GM12878 (cell line): ENCODE data around the gene SBDS. TPM values are rescaled to one million over a fixed set of nuclear protein-coding genes. Genes with fewer than 3 reads are reported as not detected.
"Not testable (repeated sequence)": the region's sequence is repeated elsewhere in the genome, so short reads cannot be mapped to it uniquely, and the experiment has no call there.

Source experiments
- ATAC-seq: fragments of 200-7000 bp; cut with Tn5 transposase; 3 replicates; pipeline ENCODE4 v1.9.1; 2020; ENCODE audit warnings: mild to moderate bottlenecking, moderate library complexity
- BruUV-seq: library from RNA; stranded (reverse); fragments of 400-500 nt; replicated peaks from 2 replicates; lab custom pipeline; 2021; lab: Mats Ljungman, UMichigan
- CTCF ChIA-PET: fragments of 300-600 bp; sonication (Branson Sonifier 250); formaldehyde crosslinking; extraction: SDS; loops from one replicate; lab custom pipeline; 2021; ENCODE audit warnings: inconsistent platforms; lab: Yijun Ruan, JAX
- POLR2A ChIA-PET: fragments of 350-600 bp; formaldehyde crosslinking; extraction: SDS; loops from one replicate; lab custom pipeline; 2021; ENCODE audit warnings: inconsistent platforms; lab: Charles Lee
- RAD21 ChIA-PET: fragments of 300-600 bp; sonication (Branson Sonifier 250); formaldehyde crosslinking; loops from one replicate; lab custom pipeline; 2023; ENCODE audit warnings: antibody characterized with exemption; ENCODE audit not compliant: unreplicated experiment; lab: Charles Lee
- SMC1A ChIA-PET: fragments of 300-600 bp; sonication (Branson Sonifier 250); formaldehyde crosslinking; loops from one replicate; lab custom pipeline; 2023; ENCODE audit not compliant: unreplicated experiment, uncharacterized antibody; lab: Charles Lee
- DNase-seq: peaks from one replicate; pipeline ENCODE4 v3.0.0-alpha.2; 2011; ENCODE audit warnings: low read depth, low spot score
- FAIRE-seq: peaks from 3 replicates; lab custom pipeline; 2011; peaks lifted over from hg19 to GRCh38; lab: Jason Lieb, UNC
- H2AFZ ChIP-seq: 2 replicates; pipeline ENCODE4 v1.6.0; 2011; ENCODE audit warnings: low read depth, low read length, control low read depth; ENCODE audit not compliant: control insufficient read depth
- H3K27ac ChIP-seq: 2 replicates; pipeline ENCODE4 v1.5.1; 2011; ENCODE audit warnings: control low read depth; ENCODE audit not compliant: control insufficient read depth, insufficient read depth
- H3K27me3 ChIP-seq, 2 experiments: replicated peaks in 1 of 2; 2 replicates each; pipeline versions ENCODE4 v1.6.0 to v1.6.1; 2011; ENCODE audit warnings: low read length in 1 of 2; ENCODE audit not compliant: control insufficient read depth in 2 of 2, insufficient read depth in 2 of 2
- H3K36me3 ChIP-seq, 2 experiments: 2 replicates each; pipeline ENCODE4 v1.5.1; 2011; ENCODE audit warnings: low read length in 1 of 2; ENCODE audit not compliant: control insufficient read depth in 2 of 2, insufficient read depth in 2 of 2
- H3K4me1 ChIP-seq: 2 replicates; pipeline ENCODE4 v1.6.1; 2011; ENCODE audit warnings: mild to moderate bottlenecking, low read length, moderate library complexity, mixed read lengths; ENCODE audit not compliant: control insufficient read depth, insufficient read depth
- H3K4me2 ChIP-seq: 2 replicates; pipeline ENCODE4 v1.6.0; 2011; ENCODE audit warnings: control low read depth; ENCODE audit not compliant: control insufficient read depth, insufficient read depth
- H3K4me3 ChIP-seq: fragments of 200-600 bp; sonication (generic); 2 replicates; pipeline ENCODE4 v1.5.1; 2016
- H3K79me2 ChIP-seq: 2 replicates; pipeline ENCODE4 v1.6.0; 2011; ENCODE audit warnings: low read length; ENCODE audit not compliant: control insufficient read depth, insufficient read depth
- H3K9ac ChIP-seq: 2 replicates; pipeline ENCODE4 v1.8.0; 2011; ENCODE audit warnings: low read length, control low read depth, mixed read lengths; ENCODE audit not compliant: control insufficient read depth, insufficient read depth
- H3K9me3 ChIP-seq: replicated peaks from 3 replicates; pipeline ENCODE4 v1.5.1; 2011; ENCODE audit warnings: mild to moderate bottlenecking, low read length; ENCODE audit not compliant: control insufficient read depth, insufficient read depth
- H4K20me1 ChIP-seq: 2 replicates; pipeline ENCODE4 v1.6.0; 2011; ENCODE audit not compliant: control insufficient read depth, insufficient read depth
- BHLHE40 ChIP-seq, 2 experiments: fragments of 450-650 bp in 1 of 2; IDR thresholded peaks; 2 replicates each; pipeline ENCODE4 v1.6.1; 2011 to 2017; ENCODE audit warnings: low read depth in 2 of 2, borderline replicate concordance in 1 of 2, improper control_type of control experiment in 1 of 2, low read length in 1 of 2, mild to moderate bottlenecking in 1 of 2
- BRCA1 ChIP-seq: IDR thresholded peaks from 2 replicates; pipeline ENCODE4 v1.6.1; 2011; ENCODE audit warnings: low read depth, low read length, improper control_type of control experiment
- GATAD2B ChIP-seq: fragments of 450-650 bp; conservative IDR thresholded peaks from 2 replicates; pipeline ENCODE4 v1.6.1; 2017; ENCODE audit warnings: low read depth, mild to moderate bottlenecking, moderate library complexity
- IRF5 ChIP-seq: fragments of 450-650 bp; IDR thresholded peaks from 2 replicates; pipeline ENCODE4 v1.6.1; 2017; ENCODE audit warnings: borderline replicate concordance
- KLF5 ChIP-seq: fragments of 450-650 bp; IDR thresholded peaks from 2 replicates; pipeline ENCODE4 v1.6.1; 2014; ENCODE audit warnings: mild to moderate bottlenecking; ENCODE audit not compliant: partially characterized antibody
- PAX8 ChIP-seq: fragments of 450-650 bp; IDR thresholded peaks from 2 replicates; pipeline ENCODE4 v1.6.1; 2017; ENCODE audit warnings: mild to moderate bottlenecking, moderate library complexity
- RCOR1 ChIP-seq: conservative IDR thresholded peaks from 2 replicates; pipeline ENCODE4 v1.6.1; 2012; ENCODE audit warnings: low read depth, low read length, improper control_type of control experiment
- SUZ12 ChIP-seq: fragments of 200-600 bp; sonication (generic); IDR thresholded peaks from one replicate; pipeline ENCODE4 v1.6.1; 2018; ENCODE audit warnings: antibody characterized with exemption, mild to moderate bottlenecking; ENCODE audit not compliant: unreplicated experiment
- TBL1XR1 ChIP-seq: IDR thresholded peaks from 2 replicates; pipeline ENCODE4 v1.6.1; 2012; ENCODE audit warnings: low read depth, low read length, improper control_type of control experiment
- ZNF622 ChIP-seq: fragments of 450-650 bp; IDR thresholded peaks from 2 replicates; pipeline ENCODE4 v1.6.1; 2017; ENCODE audit warnings: mild to moderate bottlenecking, inconsistent platforms
- ZZZ3 ChIP-seq: IDR thresholded peaks from 2 replicates; pipeline ENCODE4 v1.6.1; 2011; ENCODE audit warnings: low read depth; ENCODE audit not compliant: control insufficient read depth, insufficient read length
- WGBS: methylation state at CpG from one replicate; pipeline ENCODE4 v1.1.6; 2016; ENCODE audit warnings: low lambda C conversion rate; ENCODE audit not compliant: insufficient replicate concordance, insufficient coverage; ENCODE audit errors: missing lambda C conversion rate; 5-methylcytosine and 5-hydroxymethylcytosine counted together
- in situ Hi-C: fragments of 300-500 bp; cut with MboI; formaldehyde crosslinking; loops from 9 replicates; pipeline ENCODE4 v1.14.3; 2018; ENCODE audit warnings: mixed read lengths
- intact Hi-C: fragments of 100-400 bp; cut with micrococcal nuclease; formaldehyde crosslinking; loops from one replicate; pipeline ENCODE4 v1.14.2; 2022; ENCODE audit not compliant: unreplicated experiment
- polyA plus RNA-seq, 11 experiments: library from polyadenylated mRNA; depleted of rRNA in 4 of 11; unstranded in 6 of 11; stranded (reverse) in 5 of 11; fragments of >200 nt; fragmentation: Nextera tagmentation in 4 of 11; fragmentation: Illumina TruSeq in 1 of 11; extraction: Ambion mirVana in 4 of 11; extraction: Trizol in 1 of 11; gene quantifications; 1 replicate in 1 of 11; 2 replicates in 10 of 11; pipeline versions ENCODE4 v1.2.1 to v1.2.3, GENCODE V29; 2011 to 2016; ENCODE audit warnings: inconsistent platforms in 2 of 11, missing spikeins in 2 of 11, low read depth in 1 of 11
- total RNA-seq, 4 experiments: library from RNA; depleted of rRNA in 3 of 4; stranded (reverse); fragments of >200 nt in 3 of 4; fragmentation: Illumina TruSeq in 1 of 4; extraction: Trizol in 1 of 4; gene quantifications; 2 replicates each; pipeline versions ENCODE4 v1.2.1 to v1.2.3, GENCODE V29; 2013 to 2021
- TF ChIP-seq, protein P1 (sequence below): fragments of 450-650 bp; IDR thresholded peaks from 2 replicates; pipeline ENCODE4 v1.6.1; 2017; ENCODE audit warnings: mild to moderate bottlenecking, moderate library complexity

The SBDS gene
- total and polyA plus RNA-seq, 10 of the 15 experiments (the other 5 are each of a cell fraction or from before 2014, with no cell fraction given) = 22.4 to 63.0 (median 32.8) TPM

GRCh38 chr7:66978312-66978711 is 17.1 kb downstream of the SBDS start:
- H3K79me2 ChIP-seq, H3K36me3 ChIP-seq, H3K4me2 ChIP-seq, H3K4me3 ChIP-seq, H4K20me1 ChIP-seq, SMC1A ChIA-PET, CTCF ChIA-PET, DNase-seq, BruUV-seq, RAD21 ChIA-PET, H3K27ac ChIP-seq, in situ Hi-C loops, H3K9me3 ChIP-seq, H2AFZ ChIP-seq, H3K27me3 ChIP-seq, intact Hi-C loops, POLR2A ChIA-PET, ATAC-seq, H3K9ac ChIP-seq, H3K4me1 ChIP-seq: not testable (repeated sequence)
- FAIRE-seq = peak; percentile 52
- WGBS = 83% methylated on average over 5 of the region's 5 CpGs

DNA sequence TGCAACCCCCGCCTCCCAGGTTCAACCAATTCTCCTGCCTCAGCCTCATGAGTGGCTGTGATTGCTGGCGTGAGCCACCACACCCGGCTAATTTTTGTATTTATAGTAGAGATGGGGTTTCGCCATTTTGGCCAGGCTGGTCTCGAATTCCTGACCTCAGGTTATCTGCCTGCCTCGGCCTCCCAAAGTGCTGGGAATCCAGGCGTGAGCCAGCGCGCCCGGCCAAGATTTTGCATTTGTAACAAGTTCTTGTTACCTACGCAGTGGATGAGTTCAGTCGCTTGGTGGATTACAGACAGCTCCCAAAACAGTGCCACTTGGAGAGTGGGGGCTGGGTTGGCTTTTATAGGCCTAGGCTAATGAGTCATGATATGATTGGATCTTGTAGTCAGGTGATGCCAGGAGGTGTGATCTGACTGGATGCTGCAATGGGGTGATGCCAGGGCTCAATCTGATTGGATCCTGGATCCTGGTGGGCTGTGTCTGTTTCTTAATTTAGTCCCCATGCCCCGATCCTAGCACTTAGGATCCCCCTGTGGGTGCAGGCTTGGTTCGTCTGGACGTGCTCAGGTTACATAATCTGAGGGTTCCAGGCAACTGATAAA is 20.3 kb downstream of the SBDS start:
- DNase-seq (no peak), FAIRE-seq (no peak), ATAC-seq (no peak)
- H3K27ac ChIP-seq = no peak overlapping the region
- POLR2A ChIA-PET = no interaction called here
- no peaks in the 10 kb centered on the region for H3K27me3 ChIP-seq
- SMC1A ChIA-PET = no interaction called here
- CTCF ChIA-PET = no interaction called here
- TF ChIP-seq ZZZ3 = no peak
- no peak for TF ChIP-seq GATAD2B
- no peak for TF ChIP-seq PAX8
- TF ChIP-seq ZNF622 = no peak
- TF ChIP-seq, protein P1, sequence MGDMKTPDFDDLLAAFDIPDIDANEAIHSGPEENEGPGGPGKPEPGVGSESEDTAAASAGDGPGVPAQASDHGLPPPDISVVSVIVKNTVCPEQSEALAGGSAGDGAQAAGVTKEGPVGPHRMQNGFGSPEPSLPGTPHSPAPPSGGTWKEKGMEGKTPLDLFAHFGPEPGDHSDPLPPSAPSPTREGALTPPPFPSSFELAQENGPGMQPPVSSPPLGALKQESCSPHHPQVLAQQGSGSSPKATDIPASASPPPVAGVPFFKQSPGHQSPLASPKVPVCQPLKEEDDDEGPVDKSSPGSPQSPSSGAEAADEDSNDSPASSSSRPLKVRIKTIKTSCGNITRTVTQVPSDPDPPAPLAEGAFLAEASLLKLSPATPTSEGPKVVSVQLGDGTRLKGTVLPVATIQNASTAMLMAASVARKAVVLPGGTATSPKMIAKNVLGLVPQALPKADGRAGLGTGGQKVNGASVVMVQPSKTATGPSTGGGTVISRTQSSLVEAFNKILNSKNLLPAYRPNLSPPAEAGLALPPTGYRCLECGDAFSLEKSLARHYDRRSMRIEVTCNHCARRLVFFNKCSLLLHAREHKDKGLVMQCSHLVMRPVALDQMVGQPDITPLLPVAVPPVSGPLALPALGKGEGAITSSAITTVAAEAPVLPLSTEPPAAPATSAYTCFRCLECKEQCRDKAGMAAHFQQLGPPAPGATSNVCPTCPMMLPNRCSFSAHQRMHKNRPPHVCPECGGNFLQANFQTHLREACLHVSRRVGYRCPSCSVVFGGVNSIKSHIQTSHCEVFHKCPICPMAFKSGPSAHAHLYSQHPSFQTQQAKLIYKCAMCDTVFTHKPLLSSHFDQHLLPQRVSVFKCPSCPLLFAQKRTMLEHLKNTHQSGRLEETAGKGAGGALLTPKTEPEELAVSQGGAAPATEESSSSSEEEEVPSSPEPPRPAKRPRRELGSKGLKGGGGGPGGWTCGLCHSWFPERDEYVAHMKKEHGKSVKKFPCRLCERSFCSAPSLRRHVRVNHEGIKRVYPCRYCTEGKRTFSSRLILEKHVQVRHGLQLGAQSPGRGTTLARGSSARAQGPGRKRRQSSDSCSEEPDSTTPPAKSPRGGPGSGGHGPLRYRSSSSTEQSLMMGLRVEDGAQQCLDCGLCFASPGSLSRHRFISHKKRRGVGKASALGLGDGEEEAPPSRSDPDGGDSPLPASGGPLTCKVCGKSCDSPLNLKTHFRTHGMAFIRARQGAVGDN = no peak
- no peak for TF ChIP-seq KLF5
- no peak for TF ChIP-seq BHLHE40 (IDR thresholded peaks at IDR 0.05; ENCODE audit: borderline replicate concordance in 1 of 2, low read depth in 2 of 2, low read length in 1 of 2)
- TF ChIP-seq BRCA1 = no peak
- no peak for TF ChIP-seq TBL1XR1
- TF ChIP-seq RCOR1 = no peak
- no peak for TF ChIP-seq SUZ12
- no peak for TF ChIP-seq IRF5
- no peaks in the 10 kb centered on the region for H3K4me1 ChIP-seq
- RAD21 ChIA-PET = no interaction called here
- 74% methylated on average over 15 of the region's 15 CpGs for WGBS
- no peaks in the 10 kb centered on the region for H4K20me1 ChIP-seq
- BruUV-seq = no TSS peak
- intact Hi-C loops = no loop called here
- H3K4me3 ChIP-seq = no peak overlapping the region
- in situ Hi-C loops = no loop called here
- H3K9ac ChIP-seq = no peak overlapping the region
- H3K36me3 ChIP-seq = no peaks in the 10 kb centered on the region
- H3K4me2 ChIP-seq = no peak overlapping the region
- no peak overlapping the region for H2AFZ ChIP-seq
- no peaks in the 10 kb centered on the region for H3K79me2 ChIP-seq
- H3K9me3 ChIP-seq = peaks cover 2% of the 10 kb centered on the region; the same call in 2 of the 3 replicates
